Measurements from ENCODE around the gene POLR1E. TPM values are rescaled to one million over a fixed set of nuclear protein-coding genes. Genes with fewer than 3 reads are reported as not detected.
"Not testable (repeated sequence)": the region's sequence is repeated elsewhere in the genome, so short reads cannot be mapped to it uniquely, and the experiment has no call there.

The POLR1E gene
- total and polyA plus RNA-seq, 2 of the 8 experiments (the other 6 are each of a cell fraction or from before 2014, with no cell fraction given): 16.0 to 40.0 TPM

DNA sequence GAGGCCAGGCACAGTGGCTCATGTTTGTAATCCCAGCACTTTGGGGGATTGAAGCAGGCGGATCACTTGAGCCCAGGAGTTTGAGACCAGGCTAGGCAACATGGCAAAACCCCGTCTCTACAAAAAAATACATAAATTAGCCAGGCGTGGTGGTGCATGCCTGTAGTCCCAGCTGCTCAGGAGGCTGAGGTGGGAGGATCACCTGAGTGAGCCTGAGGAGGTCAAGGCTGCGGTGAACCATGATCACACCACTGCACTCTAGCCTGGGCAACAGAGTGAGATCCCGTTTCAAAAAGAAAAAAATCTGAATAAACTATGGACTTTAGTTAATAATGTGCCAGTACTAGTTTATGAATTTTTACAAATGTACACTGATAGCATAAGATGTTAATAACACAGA, 24.3 kb downstream of the POLR1E start:
- H4K8ac ChIP-seq (ENCODE audit: extremely low read depth, insufficient read depth, low read length); H3K27ac ChIP-seq (ENCODE audit: low read depth, low read length); H3K4me1 ChIP-seq (replicated peaks in 1 of 4; ENCODE audit: control insufficient read depth in 3 of 4, insufficient read depth in 4 of 4, low read length in 3 of 4); H3K27me3 ChIP-seq (replicated peaks in 1 of 4; ENCODE audit: control insufficient read depth in 3 of 4, extremely low read depth in 1 of 4, insufficient read depth in 3 of 4, low read length in 3 of 4); FAIRE-seq; H3K79me1 ChIP-seq (ENCODE audit: low read depth, low read length); H3K23ac ChIP-seq (ENCODE audit: insufficient read length); H3K56ac ChIP-seq (replicated peaks; ENCODE audit: insufficient read length, low read depth, low read length); H2AFZ ChIP-seq (ENCODE audit: low read length); H3K79me2 ChIP-seq (ENCODE audit: control insufficient read depth in 1 of 2, insufficient read depth in 2 of 2, low read length in 2 of 2); H4K91ac ChIP-seq (replicated peaks; ENCODE audit: insufficient read length, low read length); H2BK5ac ChIP-seq (ENCODE audit: low read depth, low read length); H4K5ac ChIP-seq (ENCODE audit: insufficient read length, low read depth, low read length); H2AK5ac ChIP-seq (ENCODE audit: low read depth, low read length); H2BK12ac ChIP-seq (ENCODE audit: low read depth, low read length); H2BK20ac ChIP-seq (ENCODE audit: low read length); H4K20me1 ChIP-seq (replicated peaks in 1 of 2; ENCODE audit: control insufficient read depth in 1 of 2, insufficient read depth in 2 of 2, low read length in 2 of 2); H3K14ac ChIP-seq (ENCODE audit: insufficient read length); H2BK120ac ChIP-seq (replicated peaks; ENCODE audit: low read depth, low read length); DNase-seq (ENCODE audit: low read depth in 1 of 2, low spot score in 2 of 2); H3K9ac ChIP-seq (replicated peaks in 1 of 4; ENCODE audit: extremely low read depth in 1 of 4, low read depth in 3 of 4, low read length in 3 of 4); H3K23me2 ChIP-seq (ENCODE audit: low read depth, low read length); H2BK15ac ChIP-seq (ENCODE audit: low read length); H3K18ac ChIP-seq (ENCODE audit: extremely low read depth, low read length); H3K4me2 ChIP-seq (ENCODE audit: insufficient read depth in 1 of 2, low read depth in 2 of 2, low read length in 2 of 2); H3K4me3 ChIP-seq (ENCODE audit: extremely low read depth in 1 of 4, insufficient read depth in 2 of 4, low read depth in 3 of 4, low read length in 4 of 4); H3K4ac ChIP-seq (replicated peaks; ENCODE audit: insufficient read length, low read depth, low read length); H3K9me3 ChIP-seq (ENCODE audit: insufficient read depth in 2 of 2, low read depth in 1 of 2, low read length in 1 of 2): not testable (repeated sequence)
- ChIA-PET POLR2A (ENCODE audit: partially characterized antibody) (interaction anchor here (0.6 to 2.7 kb wide), 4 partner anchors 8 to 44 kb away, joined by 3 to 8 read pairs (median 6); partner anchors contain the start of gene ZBTB5), CTCF (ENCODE audit: partially characterized antibody) (interaction anchor here (0.6 to 6.5 kb wide), 4 partner anchors 9 to 30 kb away, joined by 3 to 39 read pairs (median 10); partner anchors contain the start of gene POLR1E)
- WGBS, 2 experiments (ENCODE audit: extremely low coverage in 1 of 2, insufficient coverage in 1 of 2, insufficient read length in 1 of 2, insufficient replicate concordance in 2 of 2, low coverage in 1 of 2, low lambda C conversion rate in 2 of 2, missing lambda C conversion rate in 1 of 2): 94% methylated on average over 5 of the region's 5 CpGs; no CpG with 5 or more reads in 1 of the 2 experiments
- H3K36me3 ChIP-seq (ENCODE audit: control insufficient read depth in 2 of 4, insufficient read depth in 4 of 4, low read length in 3 of 4): peaks cover under 1 to 13% (median 7%) of the 10 kb centered on the region in 4 experiments; a peak in 5 of 8 replicates

All from H1 (cell line).